Liver (tissue), 3 donors: ENCODE measurements around the gene XYLT2.

Experiments used
- ATF3 ChIP-seq: IDR thresholded peaks from 2 replicates; pipeline ENCODE4 v1.6.1; 2016; ENCODE audit warnings: antibody characterized with exemption
- EGR1 ChIP-seq, 2 donors: IDR thresholded peaks; 2 replicates each; pipeline ENCODE4 v1.6.1; 2016 to 2018; ENCODE audit warnings: antibody characterized with exemption in 2 of 2, low read depth in 2 of 2
- JUND ChIP-seq, 2 donors: IDR thresholded peaks; 2 replicates each; pipeline ENCODE4 v1.6.1; 2016; ENCODE audit warnings: antibody characterized with exemption in 2 of 2
- RAD21 ChIP-seq, 2 donors: IDR thresholded peaks; 2 replicates each; pipeline ENCODE4 v1.6.1; 2016; ENCODE audit warnings: antibody characterized with exemption in 2 of 2, mild to moderate bottlenecking in 2 of 2
- REST ChIP-seq: IDR thresholded peaks from 2 replicates; pipeline ENCODE4 v1.6.1; 2016; ENCODE audit warnings: antibody characterized with exemption, mild to moderate bottlenecking
- RXRA ChIP-seq, 2 donors: IDR thresholded peaks; 2 replicates each; pipeline ENCODE4 v1.6.1; 2017 to 2018; ENCODE audit warnings: antibody characterized with exemption in 2 of 2, mild to moderate bottlenecking in 1 of 2
- SP1 ChIP-seq: IDR thresholded peaks from 2 replicates; pipeline ENCODE4 v1.6.1; 2018; ENCODE audit warnings: antibody characterized with exemption, mild to moderate bottlenecking
- TAF1 ChIP-seq: conservative IDR thresholded peaks from 2 replicates; pipeline ENCODE4 v1.6.1; 2016; ENCODE audit warnings: antibody characterized with exemption, mild to moderate bottlenecking
- TF ChIP-seq, protein P1 (sequence below): fragments of 150-350 bp; IDR thresholded peaks from 2 replicates; pipeline ENCODE4 v1.5.1; 2017; ENCODE audit warnings: improper control_type of control experiment, low read depth, low read length; ENCODE audit not compliant: missing input control
- TF ChIP-seq, protein P2 (sequence below): IDR thresholded peaks from 2 replicates; pipeline ENCODE4 v1.6.1; 2016; ENCODE audit warnings: antibody characterized with exemption
- TF ChIP-seq, protein P3 (sequence below): IDR thresholded peaks from 2 replicates; pipeline ENCODE4 v1.6.1; 2016; ENCODE audit warnings: antibody characterized with exemption
- donor health status: healthy.
- donor health status: healthy.

DNA sequence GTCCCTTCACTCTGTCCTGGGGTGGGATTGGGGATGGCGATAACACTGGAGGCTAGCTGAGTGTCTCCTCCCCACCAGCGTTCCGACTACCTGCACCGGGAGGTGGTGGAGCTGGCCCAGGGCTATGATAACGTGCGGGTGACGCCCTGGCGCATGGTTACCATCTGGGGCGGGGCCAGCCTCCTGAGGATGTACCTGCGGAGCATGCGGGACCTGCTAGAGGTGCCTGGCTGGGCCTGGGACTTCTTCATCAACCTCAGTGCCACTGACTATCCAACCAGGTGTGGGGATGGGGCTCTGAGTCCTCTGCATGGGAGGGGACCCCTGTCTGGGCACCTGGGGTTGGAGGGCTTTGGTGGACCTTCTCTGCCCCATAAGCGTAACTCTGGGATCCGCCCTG lies 8.8 kb downstream of the XYLT2 start:
- TF ChIP-seq, protein P1, sequence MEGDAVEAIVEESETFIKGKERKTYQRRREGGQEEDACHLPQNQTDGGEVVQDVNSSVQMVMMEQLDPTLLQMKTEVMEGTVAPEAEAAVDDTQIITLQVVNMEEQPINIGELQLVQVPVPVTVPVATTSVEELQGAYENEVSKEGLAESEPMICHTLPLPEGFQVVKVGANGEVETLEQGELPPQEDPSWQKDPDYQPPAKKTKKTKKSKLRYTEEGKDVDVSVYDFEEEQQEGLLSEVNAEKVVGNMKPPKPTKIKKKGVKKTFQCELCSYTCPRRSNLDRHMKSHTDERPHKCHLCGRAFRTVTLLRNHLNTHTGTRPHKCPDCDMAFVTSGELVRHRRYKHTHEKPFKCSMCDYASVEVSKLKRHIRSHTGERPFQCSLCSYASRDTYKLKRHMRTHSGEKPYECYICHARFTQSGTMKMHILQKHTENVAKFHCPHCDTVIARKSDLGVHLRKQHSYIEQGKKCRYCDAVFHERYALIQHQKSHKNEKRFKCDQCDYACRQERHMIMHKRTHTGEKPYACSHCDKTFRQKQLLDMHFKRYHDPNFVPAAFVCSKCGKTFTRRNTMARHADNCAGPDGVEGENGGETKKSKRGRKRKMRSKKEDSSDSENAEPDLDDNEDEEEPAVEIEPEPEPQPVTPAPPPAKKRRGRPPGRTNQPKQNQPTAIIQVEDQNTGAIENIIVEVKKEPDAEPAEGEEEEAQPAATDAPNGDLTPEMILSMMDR, result no peak
- TF ChIP-seq TAF1 (no peak), JUND (IDR thresholded peaks at IDR 0.05) (no peak), EGR1 (IDR thresholded peaks at IDR 0.05; ENCODE audit: low read depth in 2 of 2) (no peak), REST (no peak), RXRA (IDR thresholded peaks at IDR 0.05) (no peak), SP1 (no peak), ATF3 (no peak), RAD21 (IDR thresholded peaks at IDR 0.05) (no peak)
- TF ChIP-seq, protein P2, sequence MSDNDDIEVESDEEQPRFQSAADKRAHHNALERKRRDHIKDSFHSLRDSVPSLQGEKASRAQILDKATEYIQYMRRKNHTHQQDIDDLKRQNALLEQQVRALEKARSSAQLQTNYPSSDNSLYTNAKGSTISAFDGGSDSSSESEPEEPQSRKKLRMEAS, result no peak
- TF ChIP-seq, protein P3, sequence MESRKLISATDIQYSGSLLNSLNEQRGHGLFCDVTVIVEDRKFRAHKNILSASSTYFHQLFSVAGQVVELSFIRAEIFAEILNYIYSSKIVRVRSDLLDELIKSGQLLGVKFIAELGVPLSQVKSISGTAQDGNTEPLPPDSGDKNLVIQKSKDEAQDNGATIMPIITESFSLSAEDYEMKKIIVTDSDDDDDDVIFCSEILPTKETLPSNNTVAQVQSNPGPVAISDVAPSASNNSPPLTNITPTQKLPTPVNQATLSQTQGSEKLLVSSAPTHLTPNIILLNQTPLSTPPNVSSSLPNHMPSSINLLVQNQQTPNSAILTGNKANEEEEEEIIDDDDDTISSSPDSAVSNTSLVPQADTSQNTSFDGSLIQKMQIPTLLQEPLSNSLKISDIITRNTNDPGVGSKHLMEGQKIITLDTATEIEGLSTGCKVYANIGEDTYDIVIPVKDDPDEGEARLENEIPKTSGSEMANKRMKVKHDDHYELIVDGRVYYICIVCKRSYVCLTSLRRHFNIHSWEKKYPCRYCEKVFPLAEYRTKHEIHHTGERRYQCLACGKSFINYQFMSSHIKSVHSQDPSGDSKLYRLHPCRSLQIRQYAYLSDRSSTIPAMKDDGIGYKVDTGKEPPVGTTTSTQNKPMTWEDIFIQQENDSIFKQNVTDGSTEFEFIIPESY, result no peak
